BLaER1 (cell line): ENCODE data around the gene ACADL.

ENCODE experiments used
- H3K27ac ChIP-seq: shearing (Covaris generic); formaldehyde crosslinking; 2 replicates; pipeline ENCODE4 v1.8.1; 2022
- H3K27me3 ChIP-seq: shearing (Covaris generic); formaldehyde crosslinking; 2 replicates; pipeline ENCODE4 v1.8.1; 2022
- H3K36me3 ChIP-seq: shearing (Covaris generic); formaldehyde crosslinking; 2 replicates; pipeline ENCODE4 v1.8.1; 2022
- H3K4me1 ChIP-seq: shearing (Covaris generic); formaldehyde crosslinking; 2 replicates; pipeline ENCODE4 v1.8.1; 2022
- H3K4me2 ChIP-seq: shearing (Covaris generic); formaldehyde crosslinking; 2 replicates; pipeline ENCODE4 v1.8.1; 2022
- H3K4me3 ChIP-seq: shearing (Covaris generic); formaldehyde crosslinking; 2 replicates; pipeline ENCODE4 v1.8.1; 2022
- H3K9ac ChIP-seq: shearing (Covaris generic); formaldehyde crosslinking; 2 replicates; pipeline ENCODE4 v1.8.1; 2022
- H3K9me3 ChIP-seq: shearing (Covaris generic); formaldehyde crosslinking; 2 replicates; pipeline ENCODE4 v1.8.1; 2022
- H4K20me1 ChIP-seq: shearing (Covaris generic); formaldehyde crosslinking; 2 replicates; pipeline ENCODE4 v1.8.1; 2022
- Cebpa-rat ChIP-seq: shearing (Covaris generic); IDR thresholded peaks from 2 replicates; pipeline ENCODE4 v1.8.1; 2022

ACADL gene

DNA sequence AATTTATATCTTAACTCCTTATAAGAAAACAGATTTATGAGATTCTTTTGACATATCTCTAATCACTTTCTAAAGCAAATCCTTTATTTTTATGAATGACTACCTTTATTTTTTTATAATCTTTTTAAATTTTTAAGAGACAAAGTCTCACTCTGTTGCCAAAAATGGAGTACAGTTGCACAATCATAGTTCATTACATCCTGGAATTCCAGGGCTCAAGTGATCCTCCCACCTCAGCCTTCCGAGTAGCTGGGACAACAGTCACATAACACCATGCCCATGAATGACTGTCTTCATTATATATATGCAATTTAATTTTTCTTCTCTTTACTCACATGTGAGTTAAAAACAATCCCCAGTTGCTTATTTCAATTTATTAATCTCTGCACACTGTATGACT lies 21.7 kb downstream of the ACADL start:
- no peaks in the 10 kb centered on the region for H3K36me3 ChIP-seq
- TF ChIP-seq Cebpa-rat = no peak
- H3K27me3 ChIP-seq = no peaks in the 10 kb centered on the region
- no peak overlapping the region for H3K27ac ChIP-seq
- no peaks in the 10 kb centered on the region for H4K20me1 ChIP-seq
- no peak overlapping the region for H3K9ac ChIP-seq
- H3K4me3 ChIP-seq = no peak overlapping the region
- no peaks in the 10 kb centered on the region for H3K9me3 ChIP-seq
- H3K4me2 ChIP-seq = no peak overlapping the region
- H3K4me1 ChIP-seq = peaks cover 2% of the 10 kb centered on the region

DNA sequence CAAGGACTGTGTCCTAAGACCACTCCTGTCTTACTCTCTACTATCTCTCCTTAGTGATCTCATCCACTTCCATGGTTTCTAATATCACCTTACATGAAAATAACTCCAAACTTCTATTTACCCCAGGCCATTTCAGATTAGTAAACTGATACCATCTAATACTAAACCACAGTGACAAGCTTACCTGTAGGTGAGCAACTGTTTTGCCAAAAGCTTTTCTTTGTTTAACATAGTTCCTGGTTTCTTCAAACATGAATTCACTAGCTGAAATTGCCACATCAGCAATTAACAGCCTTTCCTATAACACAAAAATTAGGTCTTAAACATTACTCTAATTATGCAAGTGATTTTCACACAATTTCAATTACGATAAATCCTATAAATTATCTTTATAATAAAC lies 22.1 kb downstream of the ACADL start:
- Histone ChIP-seq H3K4me2 (no peak overlapping the region), H3K4me1 (peaks cover 6% of the 10 kb centered on the region), H3K36me3 (no peaks in the 10 kb centered on the region), H3K9ac (no peak overlapping the region), H3K27me3 (no peaks in the 10 kb centered on the region), H3K4me3 (no peak overlapping the region), H3K9me3 (no peaks in the 10 kb centered on the region), H3K27ac (no peak overlapping the region), H4K20me1 (no peaks in the 10 kb centered on the region)
- TF ChIP-seq Cebpa-rat = no peak

DNA sequence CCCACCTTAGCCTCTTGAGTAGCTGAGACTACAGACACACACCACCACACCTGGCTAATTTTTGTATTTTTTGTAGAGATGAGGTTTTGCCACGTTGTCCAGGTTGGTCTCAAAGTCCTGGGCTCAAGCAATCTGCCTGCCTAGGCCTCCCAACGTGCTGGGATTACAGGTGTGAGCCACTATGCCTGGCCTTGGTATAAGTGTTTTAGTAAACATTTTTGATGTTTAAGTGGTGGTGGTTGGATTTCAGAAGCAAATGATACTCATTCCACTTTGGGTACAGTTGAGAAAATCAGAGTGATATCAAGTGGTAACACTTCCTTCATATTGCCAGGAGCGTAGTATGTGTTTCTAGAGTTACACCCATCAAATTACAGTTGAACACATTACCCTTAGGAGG lies 25.4 kb downstream of the ACADL start:
- no peaks in the 10 kb centered on the region for H3K36me3 ChIP-seq

DNA sequence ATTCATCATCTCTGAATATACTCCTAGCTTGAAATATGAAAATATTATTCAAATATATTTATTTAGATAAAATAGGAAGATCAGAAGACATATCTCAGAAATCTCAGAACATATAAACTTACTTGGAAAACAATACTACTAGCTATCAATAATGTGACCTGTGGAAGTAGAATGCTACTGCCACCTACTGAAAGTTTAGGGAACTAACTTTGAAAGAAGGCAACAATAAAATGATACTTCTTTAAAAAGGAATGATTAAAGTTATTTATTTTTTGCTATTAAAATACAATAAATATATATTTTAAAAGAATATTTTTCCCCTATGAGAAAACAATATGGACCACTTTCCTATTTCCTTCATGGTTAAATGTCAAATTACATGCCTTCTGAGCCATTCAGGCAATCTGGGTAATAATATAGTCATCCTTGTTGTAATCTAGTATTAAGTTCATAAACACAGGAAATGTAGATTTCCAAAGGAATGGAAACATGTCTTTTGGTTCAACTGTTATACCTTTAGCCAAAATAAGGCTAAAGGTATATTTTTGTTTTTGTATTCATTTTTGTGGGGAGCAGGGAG lies 26.0 kb downstream of the ACADL start:
- Histone ChIP-seq H3K27ac (no peak overlapping the region), H4K20me1 (no peaks in the 10 kb centered on the region), H3K36me3 (no peaks in the 10 kb centered on the region), H3K9ac (no peak overlapping the region), H3K4me2 (no peak overlapping the region), H3K9me3 (no peaks in the 10 kb centered on the region), H3K27me3 (no peaks in the 10 kb centered on the region), H3K4me1 (peaks cover 6% of the 10 kb centered on the region), H3K4me3 (no peak overlapping the region)
- no peak for TF ChIP-seq Cebpa-rat

More for the DNA sequence above, 25.4 kb downstream of the ACADL start:
- Histone ChIP-seq H3K27me3 (no peaks in the 10 kb centered on the region), H4K20me1 (no peaks in the 10 kb centered on the region), H3K4me1 (peaks cover 6% of the 10 kb centered on the region), H3K27ac (no peak overlapping the region), H3K4me3 (no peak overlapping the region), H3K9me3 (no peaks in the 10 kb centered on the region), H3K9ac (no peak overlapping the region), H3K4me2 (no peak overlapping the region)
- TF ChIP-seq Cebpa-rat = no peak

DNA sequence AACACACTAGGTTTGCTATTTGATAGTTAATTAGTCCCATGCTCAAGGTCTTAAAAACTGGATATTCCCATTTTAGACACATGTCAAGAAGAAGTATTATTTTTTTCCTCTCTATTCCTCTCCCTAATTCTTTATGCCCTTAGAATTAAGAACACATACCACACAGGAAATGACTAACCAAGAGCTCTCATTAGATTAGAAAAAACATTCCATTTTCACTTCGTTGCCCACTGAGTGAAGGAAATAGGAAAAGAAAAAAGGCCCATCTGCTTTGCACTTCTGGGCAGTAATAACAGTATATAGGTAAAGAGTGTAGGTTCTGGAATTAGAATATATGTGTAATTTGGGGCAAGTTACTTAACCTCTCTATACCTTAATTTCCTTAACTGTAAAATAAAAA lies 26.9 kb downstream of the ACADL start:
- H3K4me2 ChIP-seq = no peak overlapping the region
- H3K27ac ChIP-seq = no peak overlapping the region
- H3K27me3 ChIP-seq = no peaks in the 10 kb centered on the region
- peaks cover 6% of the 10 kb centered on the region for H3K4me1 ChIP-seq
- H4K20me1 ChIP-seq = no peaks in the 10 kb centered on the region
- no peaks in the 10 kb centered on the region for H3K36me3 ChIP-seq
- H3K9ac ChIP-seq = no peak overlapping the region
- no peaks in the 10 kb centered on the region for H3K9me3 ChIP-seq
- TF ChIP-seq Cebpa-rat = no peak
- H3K4me3 ChIP-seq = no peak overlapping the region

DNA sequence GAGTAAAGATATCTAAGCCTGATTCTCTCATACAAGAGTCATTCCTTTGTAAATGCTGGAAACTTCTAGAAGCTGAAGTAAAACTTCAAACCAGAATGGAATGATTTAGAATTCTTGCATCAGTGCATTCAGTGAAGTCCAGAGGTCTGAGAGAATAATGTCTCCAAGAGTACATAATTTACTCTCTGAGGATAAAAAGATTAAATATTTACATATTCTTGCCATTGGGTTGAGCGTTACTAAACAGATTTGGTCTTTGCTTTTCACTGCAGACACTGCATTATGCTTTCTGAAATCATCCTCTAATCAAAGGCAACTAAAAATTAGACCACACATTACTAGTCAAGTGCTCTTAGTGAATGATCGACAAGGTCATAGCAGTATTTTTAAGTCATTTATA lies 27.5 kb downstream of the ACADL start:
- no peak overlapping the region for H3K4me2 ChIP-seq
- H3K36me3 ChIP-seq = no peaks in the 10 kb centered on the region
- no peak overlapping the region for H3K27ac ChIP-seq
- H4K20me1 ChIP-seq = no peaks in the 10 kb centered on the region
- no peak overlapping the region for H3K4me3 ChIP-seq
- no peaks in the 10 kb centered on the region for H3K27me3 ChIP-seq
- no peaks in the 10 kb centered on the region for H3K9me3 ChIP-seq
- no peak overlapping the region for H3K9ac ChIP-seq
- H3K4me1 ChIP-seq = peaks cover 6% of the 10 kb centered on the region
- no peak for TF ChIP-seq Cebpa-rat

DNA sequence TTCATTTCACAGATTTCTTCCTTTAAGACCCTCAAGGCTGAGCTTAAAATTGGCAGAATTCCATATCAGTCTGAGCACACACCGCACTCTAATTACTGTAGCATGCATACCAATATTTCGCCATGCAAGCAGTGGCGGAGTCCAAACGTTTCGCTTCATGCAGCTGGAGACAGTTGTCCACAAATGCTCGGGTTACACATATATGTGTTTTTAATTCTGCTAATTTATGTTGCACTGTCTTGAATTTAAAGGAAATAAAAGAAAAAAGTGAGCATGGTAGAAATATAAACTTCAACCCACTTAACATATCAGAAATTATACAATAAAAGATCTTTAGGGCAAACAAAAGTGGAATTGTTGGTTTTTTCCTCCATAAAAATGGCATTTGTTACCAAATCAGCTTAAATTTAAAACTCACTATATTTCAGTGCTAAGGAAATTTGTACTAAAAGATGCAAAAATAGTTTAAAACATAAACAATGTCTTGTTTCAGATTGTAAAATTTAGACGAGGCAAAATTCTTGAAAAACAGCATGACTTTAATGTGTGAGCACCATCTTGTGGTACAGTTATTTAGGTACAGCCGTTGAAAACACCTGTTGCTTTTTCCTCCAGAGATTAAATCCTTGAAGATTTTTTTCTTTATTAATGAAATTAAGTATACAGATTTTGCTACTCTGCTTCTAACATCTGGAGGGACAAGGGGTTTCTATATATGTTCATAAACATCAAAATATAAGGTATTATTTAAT lies 30.0 kb downstream of the ACADL start:
- Histone ChIP-seq H3K9ac (no peak overlapping the region), H3K36me3 (no peaks in the 10 kb centered on the region), H3K27ac (no peak overlapping the region), H3K4me1 (peaks cover 6% of the 10 kb centered on the region), H3K9me3 (no peaks in the 10 kb centered on the region), H3K27me3 (no peaks in the 10 kb centered on the region), H3K4me3 (no peak overlapping the region), H4K20me1 (no peaks in the 10 kb centered on the region), H3K4me2 (no peak overlapping the region)
- TF ChIP-seq Cebpa-rat = no peak

DNA sequence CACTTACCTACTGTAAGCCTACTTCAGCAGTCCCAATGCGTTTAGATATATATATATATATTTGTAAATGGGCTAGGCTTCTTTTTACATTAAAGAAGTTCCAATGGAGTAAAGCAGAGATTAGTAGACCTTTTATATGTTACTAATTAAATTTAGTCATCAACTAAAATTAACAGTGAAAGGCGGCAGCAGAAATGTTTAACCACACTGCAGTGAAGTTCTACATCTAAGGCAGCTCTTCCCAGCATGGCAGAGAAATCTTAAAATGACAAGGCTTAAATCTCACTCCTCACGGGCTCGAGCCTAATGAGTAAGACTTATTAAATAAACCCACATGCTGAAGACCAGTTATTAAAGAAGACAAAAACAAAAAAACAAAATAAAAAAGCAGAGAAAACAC lies 34.9 kb downstream of the ACADL start:
- H3K27ac ChIP-seq = no peak overlapping the region

DNA sequence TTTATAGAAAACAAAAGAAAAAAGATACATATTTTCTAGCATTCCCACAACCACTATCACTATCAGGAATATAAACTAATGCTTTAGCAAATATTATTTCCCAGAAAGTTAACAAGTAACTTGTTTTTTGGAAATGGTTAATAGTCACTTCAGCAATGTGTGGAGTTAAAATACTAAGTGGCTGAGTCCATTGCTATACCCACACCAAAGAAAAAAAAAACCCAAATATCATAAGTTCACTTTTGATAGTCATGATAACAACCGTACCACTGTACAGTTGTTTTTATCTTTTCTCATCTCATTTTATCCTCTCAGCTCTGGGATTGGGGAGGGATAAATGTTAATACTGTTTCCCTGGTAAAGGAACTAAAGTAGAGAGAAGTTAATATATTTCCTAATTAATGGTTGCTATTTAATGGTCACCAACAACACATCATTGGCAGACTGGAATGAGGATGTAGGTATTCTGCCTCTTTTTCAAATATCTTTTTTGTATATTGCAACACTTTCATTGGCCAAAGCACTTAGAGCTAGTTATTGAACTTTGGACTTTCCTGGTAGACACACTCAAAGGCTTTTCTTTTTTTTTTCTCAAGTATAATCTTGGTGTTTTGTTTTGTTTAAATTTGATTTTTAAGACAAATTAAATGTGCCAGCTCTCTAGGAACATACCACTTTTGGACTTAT lies 35.7 kb downstream of the ACADL start:
- H3K9ac ChIP-seq = no peak overlapping the region
- H3K9me3 ChIP-seq = peaks cover 19% of the 10 kb centered on the region
- H4K20me1 ChIP-seq = no peaks in the 10 kb centered on the region
- H3K4me1 ChIP-seq = no peaks in the 10 kb centered on the region
- no peak overlapping the region for H3K4me3 ChIP-seq
- no peaks in the 10 kb centered on the region for H3K27me3 ChIP-seq
- no peak overlapping the region for H3K4me2 ChIP-seq
- no peak overlapping the region for H3K27ac ChIP-seq
- TF ChIP-seq Cebpa-rat = no peak
- no peaks in the 10 kb centered on the region for H3K36me3 ChIP-seq

More for the DNA sequence above, 34.9 kb downstream of the ACADL start:
- H3K9ac ChIP-seq = no peak overlapping the region
- peaks cover 12% of the 10 kb centered on the region for H3K9me3 ChIP-seq
- H3K27me3 ChIP-seq = no peaks in the 10 kb centered on the region
- no peaks in the 10 kb centered on the region for H4K20me1 ChIP-seq
- H3K4me1 ChIP-seq = no peaks in the 10 kb centered on the region
- TF ChIP-seq Cebpa-rat = no peak
- H3K4me3 ChIP-seq = no peak overlapping the region
- H3K4me2 ChIP-seq = no peak overlapping the region
- no peaks in the 10 kb centered on the region for H3K36me3 ChIP-seq

DNA sequence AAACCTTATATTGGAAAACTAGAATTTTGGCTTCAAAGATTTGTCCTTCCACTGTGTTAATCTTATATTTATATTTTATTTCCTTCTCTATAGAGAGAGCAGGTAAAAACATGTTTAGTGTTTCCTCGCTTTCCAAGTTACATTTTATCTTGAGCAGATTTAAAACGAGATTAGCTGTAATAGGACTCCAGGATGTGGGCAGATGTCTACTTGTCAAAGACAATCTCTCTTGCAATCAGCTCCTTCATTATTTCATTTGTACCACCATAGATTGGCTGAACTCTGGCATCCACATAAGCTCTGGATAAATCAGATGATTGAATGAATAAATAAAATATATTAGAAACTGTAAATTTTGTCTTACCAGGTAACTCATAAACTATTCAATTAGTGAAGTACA lies 36.5 kb downstream of the ACADL start:
- Histone ChIP-seq H4K20me1 (no peaks in the 10 kb centered on the region), H3K27ac (no peak overlapping the region), H3K4me2 (no peak overlapping the region), H3K9ac (no peak overlapping the region), H3K9me3 (peaks cover 27% of the 10 kb centered on the region), H3K27me3 (no peaks in the 10 kb centered on the region), H3K4me1 (no peaks in the 10 kb centered on the region), H3K36me3 (no peaks in the 10 kb centered on the region), H3K4me3 (no peak overlapping the region)
- TF ChIP-seq Cebpa-rat = no peak
